ENCODE results near the gene SRSF11. TPM values are rescaled to one million over a fixed set of nuclear protein-coding genes. Genes with fewer than 3 reads are reported as not detected.

Gene SRSF11
- total RNA-seq, 2 donors from 2014 or later, result 157 to 174 TPM

DNA sequence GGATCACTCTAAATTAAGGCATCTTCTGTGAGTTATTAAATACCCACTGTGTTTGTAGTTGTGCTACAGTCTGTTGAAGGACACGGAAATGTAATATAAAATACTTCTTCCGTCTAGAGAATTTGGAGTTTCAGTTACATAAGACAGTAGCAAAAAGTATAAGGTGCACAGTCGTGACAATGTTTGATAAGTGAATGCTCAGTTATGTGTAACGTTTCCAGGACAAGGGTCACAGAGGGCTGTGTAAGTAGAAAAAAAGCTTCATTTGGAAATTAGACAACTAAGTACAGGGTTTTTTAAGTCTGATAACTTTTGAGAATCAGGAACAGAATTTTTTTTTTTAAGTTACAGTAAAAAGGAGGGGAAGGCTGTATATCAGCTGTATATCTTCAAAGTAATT, 27.5 kb downstream of the SRSF11 start:
- no peaks in the 10 kb centered on the region for H3K27me3 ChIP-seq
- no peaks in the 10 kb centered on the region for H3K9me3 ChIP-seq
- DNase-seq (no peak), ATAC-seq (no peak)
- H3K4me1 ChIP-seq, result no peaks in the 10 kb centered on the region
- TF ChIP-seq, protein P1, sequence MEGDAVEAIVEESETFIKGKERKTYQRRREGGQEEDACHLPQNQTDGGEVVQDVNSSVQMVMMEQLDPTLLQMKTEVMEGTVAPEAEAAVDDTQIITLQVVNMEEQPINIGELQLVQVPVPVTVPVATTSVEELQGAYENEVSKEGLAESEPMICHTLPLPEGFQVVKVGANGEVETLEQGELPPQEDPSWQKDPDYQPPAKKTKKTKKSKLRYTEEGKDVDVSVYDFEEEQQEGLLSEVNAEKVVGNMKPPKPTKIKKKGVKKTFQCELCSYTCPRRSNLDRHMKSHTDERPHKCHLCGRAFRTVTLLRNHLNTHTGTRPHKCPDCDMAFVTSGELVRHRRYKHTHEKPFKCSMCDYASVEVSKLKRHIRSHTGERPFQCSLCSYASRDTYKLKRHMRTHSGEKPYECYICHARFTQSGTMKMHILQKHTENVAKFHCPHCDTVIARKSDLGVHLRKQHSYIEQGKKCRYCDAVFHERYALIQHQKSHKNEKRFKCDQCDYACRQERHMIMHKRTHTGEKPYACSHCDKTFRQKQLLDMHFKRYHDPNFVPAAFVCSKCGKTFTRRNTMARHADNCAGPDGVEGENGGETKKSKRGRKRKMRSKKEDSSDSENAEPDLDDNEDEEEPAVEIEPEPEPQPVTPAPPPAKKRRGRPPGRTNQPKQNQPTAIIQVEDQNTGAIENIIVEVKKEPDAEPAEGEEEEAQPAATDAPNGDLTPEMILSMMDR (IDR thresholded peaks at IDR 0.05), result no peak
- no peak for TF ChIP-seq POLR2A (IDR thresholded peaks at IDR 0.05)
- intact Hi-C loops (cut with DNase I), result loop anchor here (10.0 kb wide), 1 partner anchor 816 kb away; no protein-coding TSS in a partner anchor
- WGBS, 2 donors, result 65 to 69% methylated on average over 4 of the region's 4 CpGs
- no peak overlapping the region for H3K27ac ChIP-seq
- peaks cover 20 to 50% of the 10 kb centered on the region in 2 donors for H3K36me3 ChIP-seq (replicated peaks in 1 of 2; ENCODE audit: insufficient read depth in 1 of 2, low read depth in 2 of 2)
- no peak overlapping the region for H3K4me3 ChIP-seq

- no peak for DNase-seq
- Histone ChIP-seq H3K36me3 (replicated peaks in 1 of 2; ENCODE audit: insufficient read depth in 1 of 2, low read depth in 2 of 2) (peaks cover 0 to 1% of the 10 kb centered on the region in 2 donors), H3K27ac (no peak overlapping the region), H3K4me3 (no peak overlapping the region), H3K4me1 (no peaks in the 10 kb centered on the region), H3K27me3 (no peaks in the 10 kb centered on the region), H3K9me3 (no peaks in the 10 kb centered on the region)
- no peak for ATAC-seq
- WGBS, 2 donors, result 22 to 58% methylated on average over 1 of the region's 1 CpG
- TF ChIP-seq, protein P1 (IDR thresholded peaks at IDR 0.05), result no peak
- TF ChIP-seq POLR2A (IDR thresholded peaks at IDR 0.05), result no peak
- intact Hi-C loops (cut with DNase I), result no loop called here
Observed at GRCh38 chr1:70256664-70257063, 35.5 kb downstream of the SRSF11 start.

DNA sequence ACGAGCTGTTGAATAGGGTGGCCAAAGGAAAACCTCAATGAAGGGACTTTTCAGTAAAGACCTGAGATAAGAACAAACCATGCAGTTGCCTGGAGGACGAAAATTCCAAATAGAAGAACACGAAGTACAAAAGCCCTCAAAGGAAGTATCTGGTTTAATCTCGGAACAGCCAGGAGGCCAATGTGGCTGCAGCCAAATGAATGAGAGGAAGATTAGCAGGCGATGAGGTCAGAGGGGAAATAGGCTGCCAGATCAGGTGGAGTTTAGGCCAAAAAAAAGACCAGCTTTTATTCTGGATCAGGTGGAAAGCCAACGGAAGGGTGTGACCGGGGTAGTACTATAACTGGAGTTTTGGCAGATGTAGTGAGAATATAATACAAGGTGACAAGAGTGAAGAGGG, 43.7 kb downstream of the SRSF11 start:
- H3K36me3 ChIP-seq (replicated peaks in 1 of 2; ENCODE audit: insufficient read depth in 1 of 2, low read depth in 2 of 2), result no peaks in the 10 kb centered on the region
- no peak overlapping the region for H3K27ac ChIP-seq
- H3K27me3 ChIP-seq, result no peaks in the 10 kb centered on the region
- no peak overlapping the region for H3K4me3 ChIP-seq
- H3K9me3 ChIP-seq, result no peaks in the 10 kb centered on the region
- TF ChIP-seq, protein P1 (IDR thresholded peaks at IDR 0.05), result no peak
- no peak for TF ChIP-seq POLR2A (IDR thresholded peaks at IDR 0.05)
- WGBS, 2 donors, result 84 to 85% methylated on average over 7 of the region's 7 CpGs
- H3K4me1 ChIP-seq, result no peaks in the 10 kb centered on the region
- ATAC-seq (no peak), DNase-seq (no peak)
- intact Hi-C loops (cut with DNase I), result no loop called here

DNA sequence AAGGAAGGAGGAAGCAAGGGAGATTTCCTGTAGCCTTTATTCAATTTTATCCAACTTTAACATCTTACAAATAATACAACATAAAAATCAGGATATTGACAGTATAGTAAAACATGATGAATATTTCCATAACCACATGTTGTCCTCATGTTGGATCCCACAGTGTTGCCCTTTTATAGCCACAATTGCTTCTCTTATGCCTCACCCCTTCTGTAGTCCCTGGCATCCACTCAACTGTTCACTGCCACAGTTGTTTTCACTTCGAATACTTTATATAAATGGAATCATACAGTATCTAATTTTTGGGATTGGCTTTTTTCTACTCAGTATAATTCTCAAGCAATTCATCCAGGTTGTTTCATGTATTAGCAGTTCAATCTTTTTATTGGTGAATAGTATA, 44.8 kb downstream of the SRSF11 start:
- WGBS, 2 donors, result 95 to 96% methylated on average over 1 of the region's 1 CpG
- TF ChIP-seq, protein P1 (IDR thresholded peaks at IDR 0.05), result no peak
- no peak for TF ChIP-seq POLR2A (IDR thresholded peaks at IDR 0.05)
- H3K9me3 ChIP-seq, result no peaks in the 10 kb centered on the region

DNA sequence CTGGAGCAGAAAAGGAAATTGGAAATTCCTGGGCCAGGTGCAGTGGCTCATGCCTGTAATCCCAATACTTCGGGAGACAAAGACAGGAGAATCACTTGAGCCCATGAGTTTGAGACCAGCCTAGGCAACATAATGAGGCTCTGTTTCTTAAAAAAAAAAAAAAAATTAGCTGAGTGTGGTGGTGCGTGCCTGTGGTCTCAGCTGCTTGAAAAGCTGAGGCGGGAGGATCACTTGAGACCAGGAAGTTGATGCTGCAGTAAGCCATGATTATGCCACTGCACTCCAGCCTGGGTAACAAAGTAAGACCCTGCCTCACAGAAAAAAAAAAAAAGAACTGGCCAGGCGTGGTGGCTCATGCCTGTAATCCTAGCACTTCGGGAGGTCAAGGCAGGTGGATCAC, 56.7 kb downstream of the SRSF11 start:
- ATAC-seq (no peak), DNase-seq (no peak)
- Histone ChIP-seq H3K4me1 (peaks cover 6% of the 10 kb centered on the region), H3K27me3 (no peaks in the 10 kb centered on the region), H3K36me3 (replicated peaks in 1 of 2; ENCODE audit: insufficient read depth in 1 of 2, low read depth in 2 of 2) (peaks cover 0 to 2% of the 10 kb centered on the region in 2 donors), H3K4me3 (no peak overlapping the region), H3K27ac (no peak overlapping the region), H3K9me3 (no peaks in the 10 kb centered on the region)
- 96 to 99% methylated on average over 5 of the region's 5 CpGs for WGBS, 2 donors
- intact Hi-C loops (cut with DNase I), result no loop called here
- TF ChIP-seq, protein P1 (IDR thresholded peaks at IDR 0.05), result no peak
- no peak for TF ChIP-seq POLR2A (IDR thresholded peaks at IDR 0.05)

More for the DNA sequence above, 44.8 kb downstream of the SRSF11 start:
- Histone ChIP-seq H3K27ac (no peak overlapping the region), H3K4me3 (no peak overlapping the region), H3K4me1 (no peaks in the 10 kb centered on the region), H3K36me3 (replicated peaks in 1 of 2; ENCODE audit: insufficient read depth in 1 of 2, low read depth in 2 of 2) (no peaks in the 10 kb centered on the region), H3K27me3 (no peaks in the 10 kb centered on the region)
- DNase-seq (no peak), ATAC-seq (no peak)
- intact Hi-C loops (cut with DNase I), result no loop called here
